ENCODE data around the gene NMUR2.
A peak's percentile ranks its signal among the peaks of the same experiment; 100 is the strongest.

NMUR2 gene, protein sequence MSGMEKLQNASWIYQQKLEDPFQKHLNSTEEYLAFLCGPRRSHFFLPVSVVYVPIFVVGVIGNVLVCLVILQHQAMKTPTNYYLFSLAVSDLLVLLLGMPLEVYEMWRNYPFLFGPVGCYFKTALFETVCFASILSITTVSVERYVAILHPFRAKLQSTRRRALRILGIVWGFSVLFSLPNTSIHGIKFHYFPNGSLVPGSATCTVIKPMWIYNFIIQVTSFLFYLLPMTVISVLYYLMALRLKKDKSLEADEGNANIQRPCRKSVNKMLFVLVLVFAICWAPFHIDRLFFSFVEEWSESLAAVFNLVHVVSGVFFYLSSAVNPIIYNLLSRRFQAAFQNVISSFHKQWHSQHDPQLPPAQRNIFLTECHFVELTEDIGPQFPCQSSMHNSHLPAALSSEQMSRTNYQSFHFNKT

GRCh38 chr5:152405145-152405544 is at the start of gene NMUR2:
Gene NMUR2 (minus strand): TSS chr5:152405279. CDS start chr5:152405113, 166 bp downstream.
- DNase-seq, result no peak

GRCh38 chr5:152443935-152444334 is 38.9 kb upstream of the NMUR2 start:
- no peak for DNase-seq

- DNase-seq, result no peak
These were observed 34.7 kb upstream of the NMUR2 start for GRCh38 chr5:152439791-152440190.

DNA sequence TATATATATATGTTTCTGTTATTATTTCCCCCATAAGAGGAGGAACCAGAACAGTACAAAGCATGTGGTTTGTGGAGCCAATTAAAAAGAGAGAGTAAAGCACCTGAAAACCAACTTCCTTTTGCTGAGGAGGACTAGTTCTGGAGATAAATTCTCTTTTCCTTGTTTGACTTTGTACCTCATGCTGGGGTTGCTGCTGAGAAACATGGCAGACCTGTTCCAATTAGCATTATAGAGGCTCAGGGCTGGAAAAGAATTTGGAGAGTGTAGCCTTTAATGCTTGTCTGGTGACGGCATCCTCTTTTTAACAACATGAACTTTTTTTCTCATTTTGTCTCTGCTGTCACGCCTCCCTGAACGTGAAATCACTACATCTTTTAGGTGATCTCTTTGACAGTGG is 32.8 kb upstream of the NMUR2 start:
- no peak for DNase-seq

GRCh38 chr5:152427721-152428120 is 22.6 kb upstream of the NMUR2 start:
- peak; percentile 32 to 49 for DNase-seq

DNA sequence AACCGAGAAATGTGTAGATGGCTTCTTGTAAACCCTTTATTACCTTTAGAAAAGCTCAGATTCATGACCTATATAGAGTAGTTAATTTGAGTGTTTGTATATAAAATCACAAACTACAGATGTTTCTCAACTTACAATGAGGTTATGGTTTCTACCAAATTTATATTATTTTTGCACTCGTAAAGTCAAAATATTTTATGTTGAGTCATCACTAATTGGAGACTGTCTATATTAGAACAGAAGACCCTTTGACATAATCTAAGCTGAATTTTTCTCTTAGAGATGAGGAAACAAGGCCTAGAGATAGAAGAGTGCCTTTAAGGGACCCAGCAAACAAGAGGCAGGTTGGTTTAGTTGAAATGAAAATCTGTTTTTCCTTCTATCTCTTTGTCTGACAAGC is 20.0 kb upstream of the NMUR2 start:
- no peak for DNase-seq

DNA sequence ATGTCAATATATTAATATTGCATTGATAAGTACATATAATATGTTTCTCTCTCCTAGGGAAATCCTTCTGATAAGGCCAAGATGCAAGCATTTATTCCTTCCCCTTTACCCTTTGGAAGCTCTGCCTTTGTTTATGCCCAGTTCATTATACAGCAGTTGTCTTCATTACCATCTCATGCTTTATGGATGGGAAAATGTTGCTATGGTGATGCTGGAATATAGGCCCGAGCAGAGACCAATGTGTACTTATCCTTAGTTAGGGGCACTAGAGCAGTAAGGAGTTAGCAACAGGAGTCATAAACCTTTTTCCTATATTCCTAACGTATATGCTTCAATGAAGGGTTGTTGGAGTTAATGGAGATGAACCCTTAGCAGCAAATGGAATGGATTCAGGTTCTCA is 19.4 kb upstream of the NMUR2 start:
- no peak for DNase-seq

- no peak for DNase-seq
These were observed 17.0 kb upstream of the NMUR2 start for GRCh38 chr5:152422081-152422480.

DNA sequence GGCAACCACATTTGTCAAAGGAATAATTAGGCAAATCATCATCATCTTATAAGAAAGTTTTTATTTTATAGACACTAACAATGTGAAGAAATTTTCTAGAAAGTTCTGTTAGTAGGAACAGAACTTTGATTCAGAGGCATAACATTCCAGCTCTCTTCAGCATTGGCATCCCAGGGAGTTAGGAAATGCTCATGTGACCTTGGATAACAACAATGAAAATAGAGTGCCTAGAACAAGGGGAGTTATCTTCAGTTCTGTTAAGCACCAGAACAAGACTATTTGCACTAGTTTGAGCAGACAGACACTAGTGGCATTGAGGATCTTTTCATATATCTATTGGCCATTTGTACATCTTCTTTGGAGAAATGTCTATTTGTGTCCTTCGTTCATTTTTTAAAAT is 7.0 kb upstream of the NMUR2 start:
- no peak for DNase-seq

- no peak for DNase-seq
These were observed 1.0 kb upstream of the NMUR2 start for GRCh38 chr5:152406082-152406481.

- no peak for DNase-seq
These were observed 585 bp downstream of the NMUR2 start for GRCh38 chr5:152404494-152404893.

DNA sequence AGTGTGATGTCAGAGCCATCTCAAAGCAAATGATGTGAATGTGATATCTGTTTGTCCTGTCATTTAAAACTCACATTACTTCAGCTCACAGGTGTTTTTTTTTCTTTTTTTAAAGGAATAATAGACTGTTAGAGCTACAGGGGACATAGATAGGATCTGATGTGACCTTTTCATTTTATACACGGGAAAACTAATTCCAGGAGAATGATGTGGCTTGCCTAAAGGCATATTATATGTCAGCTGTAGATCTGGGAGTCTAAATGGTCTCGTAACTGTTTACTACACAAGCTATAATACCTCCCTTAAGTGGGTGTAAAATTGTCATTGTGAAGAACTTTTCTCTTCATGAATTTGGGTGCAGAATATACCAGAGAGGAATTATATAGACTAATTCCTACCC is 2.0 kb downstream of the NMUR2 start:
- DNase-seq, result no peak

DNA sequence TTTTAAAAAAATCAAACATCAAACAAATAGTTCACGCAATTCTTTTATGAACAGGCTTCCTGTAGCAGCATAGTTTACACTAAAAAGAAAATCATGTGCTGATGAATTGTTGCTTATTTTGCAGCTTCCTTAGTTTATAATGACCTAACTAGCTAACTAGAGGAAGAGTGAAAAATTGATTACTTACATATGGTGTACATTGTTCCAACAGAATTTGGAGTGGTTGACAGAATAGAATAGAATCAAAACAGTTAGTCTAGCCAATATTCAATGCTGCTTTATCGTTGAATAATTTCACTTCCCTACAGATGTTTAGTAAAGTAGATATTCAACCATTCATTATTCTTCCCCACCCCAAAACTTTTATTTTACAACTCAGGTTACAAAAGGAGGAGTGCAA is 4.2 kb downstream of the NMUR2 start:
- no peak for DNase-seq

DNA sequence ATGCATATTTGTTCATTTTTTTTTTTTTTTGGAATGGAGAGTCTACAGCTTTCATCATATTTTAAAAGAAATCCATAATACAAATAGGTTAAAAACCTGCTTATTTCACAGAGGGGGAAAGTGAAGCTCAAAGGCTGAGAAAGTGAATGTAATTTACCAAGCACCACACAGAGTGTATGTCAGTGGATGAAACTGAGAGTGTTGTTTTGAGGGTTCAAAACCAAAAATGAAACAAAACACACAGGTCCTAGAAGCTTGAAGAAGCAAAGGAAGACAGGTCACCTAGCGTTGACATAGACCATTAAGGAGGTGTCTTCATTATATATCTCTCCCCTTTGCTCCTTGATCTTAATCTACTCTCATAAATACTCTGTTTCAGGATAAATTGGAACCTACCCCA is 7.5 kb downstream of the NMUR2 start:
- DNase-seq, result no peak

DNA sequence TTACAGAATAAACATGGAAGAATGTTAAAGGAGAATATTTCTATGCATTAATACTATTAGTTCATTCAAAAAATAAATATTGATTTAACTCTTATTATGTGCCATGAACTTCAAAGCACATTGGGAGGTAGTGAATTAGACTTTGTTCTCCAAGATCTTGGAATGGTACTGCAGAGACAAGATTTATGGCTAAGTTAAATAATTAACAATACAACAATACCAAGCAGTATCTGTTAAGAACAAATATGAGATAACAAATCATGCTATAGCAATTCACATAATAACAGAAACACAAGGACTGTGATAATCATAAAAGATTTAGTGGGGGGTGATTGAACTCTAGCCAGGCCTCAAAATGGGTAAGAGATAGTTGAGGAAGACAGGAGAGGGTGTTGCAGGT is 11.6 kb downstream of the NMUR2 start:
- no peak for DNase-seq

GRCh38 chr5:152389208-152389849 is 15.8 kb downstream of the NMUR2 start:
- DNase-seq, result no peak

DNA sequence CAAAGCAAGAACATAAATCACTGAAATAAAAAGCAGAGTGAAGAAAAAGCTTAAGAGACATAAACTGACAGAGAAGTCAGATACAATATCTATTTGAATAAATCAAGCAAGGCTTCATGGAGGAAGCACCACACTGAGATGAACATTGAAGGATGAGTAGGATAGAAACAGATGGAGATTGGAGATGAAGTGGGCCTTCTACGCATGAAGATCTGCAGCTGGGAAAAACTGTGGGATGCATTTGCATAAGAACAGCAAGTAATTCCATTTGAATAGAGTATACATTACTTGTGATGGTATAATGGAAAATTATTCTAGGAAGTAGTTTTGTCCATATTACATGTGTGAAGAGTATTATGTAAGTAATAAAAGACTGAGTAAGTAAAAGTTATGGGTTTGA is 16.5 kb downstream of the NMUR2 start:
- DNase-seq, result no peak

DNA sequence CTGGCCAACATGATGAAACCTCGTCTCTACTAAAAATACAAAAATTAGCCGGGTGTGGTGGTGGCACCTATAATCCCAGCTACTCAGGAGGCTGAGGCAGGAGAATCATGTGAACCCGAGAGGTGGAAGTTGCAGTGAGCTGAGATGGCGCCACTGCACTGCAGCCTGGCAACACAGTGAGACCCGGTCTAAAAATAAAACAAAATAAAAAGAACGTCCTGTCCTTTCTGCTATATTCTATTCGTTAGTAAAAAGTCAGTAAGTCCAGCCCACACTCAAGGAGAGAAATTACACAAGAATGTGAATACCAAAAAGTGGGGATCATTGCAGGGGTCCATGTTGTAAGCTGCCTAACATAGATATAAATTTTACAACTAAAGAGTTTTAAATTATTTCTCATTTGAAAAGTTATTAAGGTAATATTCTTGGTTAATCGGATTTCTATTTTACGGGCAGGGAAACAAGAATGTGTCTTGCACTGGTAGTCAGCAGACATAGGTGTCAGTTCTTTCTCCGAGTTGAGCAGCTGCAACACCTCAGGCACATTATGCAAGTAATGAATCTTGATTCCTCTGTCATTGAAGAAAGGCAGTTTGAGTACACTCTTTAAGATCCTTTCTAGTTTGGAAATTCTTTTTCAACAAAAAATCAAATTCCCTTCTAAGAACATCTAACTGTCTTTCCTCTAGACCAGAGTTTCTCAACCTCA is 24.5 kb downstream of the NMUR2 start:
- DNase-seq, result no peak

DNA sequence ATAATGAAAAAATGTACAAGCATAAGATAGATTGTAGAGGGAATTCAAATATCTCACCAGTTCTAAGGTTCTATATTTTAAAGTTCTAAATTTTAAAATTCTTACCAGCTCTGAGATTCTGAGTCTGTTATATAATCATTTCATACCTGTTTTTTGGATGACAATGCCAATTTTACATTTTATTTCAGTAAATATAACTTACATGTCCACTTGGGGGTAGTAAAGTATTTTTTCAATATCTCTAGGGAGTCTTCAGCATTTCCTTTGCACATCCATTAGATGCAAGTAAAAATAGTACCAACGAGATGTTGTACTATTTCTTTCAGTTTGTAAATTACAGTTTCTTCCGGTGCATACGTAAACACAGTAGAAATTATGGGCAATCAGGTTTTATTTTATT is 25.7 kb downstream of the NMUR2 start:
- no peak for DNase-seq

GRCh38 chr5:152378730-152379129 is 26.3 kb downstream of the NMUR2 start:
- no peak for DNase-seq

- peak; percentile 30 to 52 for DNase-seq
These were observed 28.2 kb downstream of the NMUR2 start for GRCh38 chr5:152376886-152377285.

- no peak for DNase-seq
These were observed 30.3 kb downstream of the NMUR2 start for GRCh38 chr5:152374711-152375275.

DNA sequence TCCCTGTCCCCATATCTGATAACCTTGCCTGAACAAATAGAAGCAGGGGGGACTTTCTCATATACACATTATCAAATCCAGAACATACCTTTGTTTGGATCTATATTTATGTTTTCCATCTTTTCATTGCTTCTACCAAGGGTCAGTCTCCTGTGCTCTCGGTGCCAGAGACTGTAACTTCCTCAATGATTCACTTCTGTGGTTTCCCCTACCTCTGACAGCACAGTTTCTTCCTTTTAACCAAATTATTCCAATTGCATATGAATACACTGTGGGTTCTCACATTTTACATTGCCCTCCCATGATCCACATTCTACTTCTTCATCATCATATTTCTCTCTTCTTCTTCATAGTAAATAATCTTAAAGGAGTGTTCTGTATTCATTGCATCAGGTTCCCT is 32.2 kb downstream of the NMUR2 start:
- DNase-seq, result no peak

DNA sequence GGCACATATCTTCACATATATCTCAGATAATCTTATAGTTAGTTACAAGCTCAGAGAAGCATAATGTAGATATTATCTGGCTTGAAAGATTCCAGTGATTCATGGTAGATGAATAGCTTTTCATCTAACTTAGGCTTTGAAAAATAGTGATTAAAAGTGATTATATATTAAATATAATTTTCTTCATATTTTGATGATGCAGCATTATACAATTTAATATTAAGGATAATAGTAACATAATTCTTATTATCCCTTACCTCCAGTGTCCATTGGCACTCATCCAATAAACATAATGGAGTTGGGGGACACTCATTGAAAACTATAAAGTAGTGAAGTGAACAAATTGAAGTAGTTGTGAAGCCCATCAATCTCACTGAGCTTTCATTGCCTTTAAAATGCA is 35.8 kb downstream of the NMUR2 start:
- DNase-seq, result no peak

All from cerebellar nuclear complex (tissue), 1 donor.